H1 (cell line): ENCODE results near the gene IL13. TPM values are rescaled to one million over a fixed set of nuclear protein-coding genes. Genes with fewer than 3 reads are reported as not detected.

Experiments used
- CTCF ChIA-PET: fragments of 300-600 bp; sonication (Branson Sonifier 250); formaldehyde crosslinking; loops from one replicate; lab custom pipeline; 2021; ENCODE audit not compliant: partially characterized antibody; lab: Charles Lee
- POLR2A ChIA-PET: fragments of 300-600 bp; sonication (Branson Sonifier 250); formaldehyde crosslinking; loops from one replicate; lab custom pipeline; 2021; ENCODE audit warnings: inconsistent platforms; ENCODE audit not compliant: partially characterized antibody; lab: Charles Lee
- DNase-seq, 2 experiments: peaks; one replicate each; pipeline versions ENCODE4 v3.0.0 to v3.0.0-alpha.2; 2010 to 2022; ENCODE audit warnings: low spot score in 2 of 2, low read depth in 1 of 2, mixed read lengths in 1 of 2
- FAIRE-seq: peaks from 2 replicates; lab custom pipeline; 2011; peaks lifted over from hg19 to GRCh38; lab: Jason Lieb, UNC
- H2AFZ ChIP-seq: 2 replicates; pipeline ENCODE4 v1.8.1; 2012; ENCODE audit warnings: low read length, inconsistent platforms
- H2AK5ac ChIP-seq: 2 replicates; pipeline ENCODE4 v1.6.1; 2013; ENCODE audit warnings: low read depth, low read length
- H2BK120ac ChIP-seq: replicated peaks from 2 replicates; pipeline ENCODE3; 2013; ENCODE audit warnings: low read depth, low read length, inconsistent platforms
- H2BK12ac ChIP-seq: 2 replicates; pipeline ENCODE4 v1.6.1; 2013; ENCODE audit warnings: low read depth, low read length
- H2BK15ac ChIP-seq: 2 replicates; pipeline ENCODE4 v1.6.1; 2013; ENCODE audit warnings: low read length
- H2BK20ac ChIP-seq: 2 replicates; pipeline ENCODE4 v1.6.1; 2013; ENCODE audit warnings: low read length
- H2BK5ac ChIP-seq: 2 replicates; pipeline ENCODE4 v1.6.1; 2013; ENCODE audit warnings: low read depth, low read length
- H3K14ac ChIP-seq: 2 replicates; pipeline ENCODE4 v1.6.1; 2013; ENCODE audit warnings: inconsistent platforms; ENCODE audit not compliant: insufficient read length
- H3K18ac ChIP-seq: 2 replicates; pipeline ENCODE4 v1.6.1; 2013; ENCODE audit warnings: low read length; ENCODE audit errors: extremely low read depth
- H3K23ac ChIP-seq: 2 replicates; pipeline ENCODE4 v1.6.1; 2013; ENCODE audit warnings: inconsistent platforms; ENCODE audit not compliant: insufficient read length
- H3K23me2 ChIP-seq: 2 replicates; pipeline ENCODE4 v1.6.1; 2013; ENCODE audit warnings: low read depth, low read length
- H3K27ac ChIP-seq: 2 replicates; pipeline ENCODE4 v1.6.1; 2011; ENCODE audit warnings: low read depth, low read length, inconsistent platforms
- H3K27me3 ChIP-seq, 4 experiments: replicated peaks in 1 of 4; 1 replicate in 1 of 4; 2 replicates in 3 of 4; pipeline versions ENCODE4 v1.6.1 to v1.8.1; 2011 to 2013; ENCODE audit warnings: low read length in 3 of 4, mild to moderate bottlenecking in 3 of 4, inconsistent platforms in 2 of 4, mixed read lengths in 2 of 4, moderate library complexity in 1 of 4; ENCODE audit not compliant: control insufficient read depth in 3 of 4, insufficient read depth in 3 of 4; ENCODE audit errors: extremely low read depth in 1 of 4
- H3K36me3 ChIP-seq, 4 experiments: 2 replicates each; pipeline versions ENCODE4 v1.6.1 to v1.8.1; 2011 to 2013; ENCODE audit warnings: mild to moderate bottlenecking in 4 of 4, low read length in 3 of 4, moderate library complexity in 2 of 4, control low read depth in 1 of 4, inconsistent platforms in 1 of 4; ENCODE audit not compliant: insufficient read depth in 4 of 4, control insufficient read depth in 2 of 4
- H3K4ac ChIP-seq: replicated peaks from 2 replicates; pipeline ENCODE3; 2013; ENCODE audit warnings: low read length, low read depth, mixed read lengths, inconsistent platforms; ENCODE audit not compliant: insufficient read length
- H3K4me1 ChIP-seq, 4 experiments: replicated peaks in 1 of 4; 1 replicate in 1 of 4; 2 replicates in 3 of 4; pipeline versions ENCODE4 v1.6.1 to v1.8.1; 2011 to 2013; ENCODE audit warnings: low read length in 3 of 4, inconsistent platforms in 2 of 4, mixed read lengths in 1 of 4; ENCODE audit not compliant: insufficient read depth in 4 of 4, control insufficient read depth in 3 of 4
- H3K4me2 ChIP-seq, 2 experiments: 2 replicates each; pipeline versions ENCODE4 v1.6.1 to v1.8.1; 2011 to 2013; ENCODE audit warnings: low read depth in 2 of 2, low read length in 2 of 2, control low read depth in 1 of 2, inconsistent platforms in 1 of 2, mild to moderate bottlenecking in 1 of 2; ENCODE audit not compliant: insufficient read depth in 1 of 2
- H3K4me3 ChIP-seq, 4 experiments: fragments of 200-600, 300-600 bp in 1 of 4; sonication (generic), shearing (Covaris generic), sonication (Bioruptor Twin) in 1 of 4; 2 replicates each; pipeline versions ENCODE4 v1.5.1 to v1.8.1; 2011 to 2016; ENCODE audit warnings: low read length in 4 of 4, low read depth in 3 of 4, control low read depth in 2 of 4, inconsistent platforms in 2 of 4, mild to moderate bottlenecking in 2 of 4, mixed read lengths in 1 of 4, moderate library complexity in 1 of 4; ENCODE audit not compliant: insufficient read depth in 2 of 4; ENCODE audit errors: extremely low read depth in 1 of 4
- H3K56ac ChIP-seq: replicated peaks from 2 replicates; pipeline ENCODE3; 2013; ENCODE audit warnings: low read depth, mild to moderate bottlenecking, mixed read lengths, low read length, inconsistent platforms; ENCODE audit not compliant: insufficient read length
- H3K79me1 ChIP-seq: 2 replicates; pipeline ENCODE4 v1.6.1; 2013; ENCODE audit warnings: low read depth, low read length, control low read depth
- H3K79me2 ChIP-seq, 2 experiments: 2 replicates each; pipeline versions ENCODE4 v1.6.1 to v1.8.1; 2012 to 2013; ENCODE audit warnings: low read length in 2 of 2, mild to moderate bottlenecking in 2 of 2, inconsistent platforms in 1 of 2; ENCODE audit not compliant: insufficient read depth in 2 of 2, control insufficient read depth in 1 of 2
- H3K9ac ChIP-seq, 4 experiments: replicated peaks in 1 of 4; 1 replicate in 1 of 4; 2 replicates in 3 of 4; pipeline versions ENCODE4 v1.6.1 to v1.8.1; 2011 to 2013; ENCODE audit warnings: low read depth in 3 of 4, low read length in 3 of 4, control low read depth in 2 of 4, mild to moderate bottlenecking in 2 of 4, moderate library complexity in 2 of 4, inconsistent platforms in 1 of 4; ENCODE audit errors: extremely low read depth in 1 of 4
- H3K9me3 ChIP-seq, 2 experiments: 2 replicates each; pipeline versions ENCODE4 v1.6.1 to v1.8.1; 2012 to 2013; ENCODE audit warnings: mild to moderate bottlenecking in 2 of 2, moderate library complexity in 2 of 2, control low read depth in 1 of 2, inconsistent platforms in 1 of 2, low read depth in 1 of 2, low read length in 1 of 2, mixed read lengths in 1 of 2; ENCODE audit not compliant: insufficient read depth in 2 of 2
- H4K20me1 ChIP-seq, 2 experiments: replicated peaks in 1 of 2; 2 replicates each; pipeline versions ENCODE3 to v1.8.1; 2011 to 2013; ENCODE audit warnings: inconsistent platforms in 2 of 2, low read length in 2 of 2, mild to moderate bottlenecking in 1 of 2; ENCODE audit not compliant: insufficient read depth in 2 of 2, control insufficient read depth in 1 of 2
- H4K5ac ChIP-seq: 2 replicates; pipeline ENCODE4 v1.6.1; 2013; ENCODE audit warnings: low read length, low read depth, mixed read lengths, inconsistent platforms; ENCODE audit not compliant: insufficient read length
- H4K8ac ChIP-seq: 2 replicates; pipeline ENCODE4 v1.8.0; 2013; ENCODE audit warnings: mild to moderate bottlenecking, moderate library complexity, low read length, inconsistent platforms; ENCODE audit not compliant: insufficient read depth; ENCODE audit errors: extremely low read depth
- H4K91ac ChIP-seq: replicated peaks from 2 replicates; pipeline ENCODE3; 2013; ENCODE audit warnings: low read length, mixed read lengths, inconsistent platforms; ENCODE audit not compliant: insufficient read length
- SP2 ChIP-seq: IDR thresholded peaks from 2 replicates; pipeline ENCODE4 v1.6.1; 2012; ENCODE audit warnings: mild to moderate bottlenecking, low read length, inconsistent platforms
- WGBS, 2 experiments: shearing (Covaris generic) in 1 of 2; methylation state at CpG; one replicate each; pipeline versions ENCODE4 v1.1.6 to v1.1.7; 2013 to 2015; ENCODE audit warnings: low lambda C conversion rate in 2 of 2, mixed read lengths in 2 of 2, inconsistent platforms in 1 of 2, low coverage in 1 of 2, missing lambda C conversion rate in 1 of 2; ENCODE audit not compliant: insufficient replicate concordance in 2 of 2, insufficient coverage in 1 of 2, insufficient read length in 1 of 2; ENCODE audit errors: extremely low coverage in 1 of 2, missing lambda C conversion rate in 1 of 2; 5-methylcytosine and 5-hydroxymethylcytosine counted together
- polyA plus RNA-seq, 7 experiments: library from polyadenylated mRNA; depleted of rRNA in 3 of 7; stranded (reverse) in 5 of 7; unstranded in 2 of 7; fragments of >200 nt in 5 of 7; fragments of 200-250 nt in 2 of 7; gene quantifications; 1 replicate in 5 of 7; 2 replicates in 1 of 7; 4 replicates in 1 of 7; pipeline versions ENCODE4 v1.2.1 to v1.2.3, GENCODE V29; 2011 to 2013; ENCODE audit warnings: missing spikeins in 2 of 7, mixed read lengths in 2 of 7
- total RNA-seq: library from RNA; stranded (reverse); fragmentation: NEBNext Ultra II Directional; extraction: Animal tissue kit (Norgen Biotek cat#: 25700); gene quantifications from 2 replicates; pipeline ENCODE4 v1.2.1, GENCODE V29; 2021

The IL13 gene
- total and polyA plus RNA-seq, 2 of the 8 experiments (the other 6 are each of a cell fraction or from before 2014, with no cell fraction given): not detected

- no peak overlapping the region for H3K14ac ChIP-seq
- H3K79me2 ChIP-seq: no peaks in the 10 kb centered on the region
- no peak overlapping the region for H3K23ac ChIP-seq
- POLR2A ChIA-PET: no interaction called here
- H4K5ac ChIP-seq: no peak overlapping the region
- H3K18ac ChIP-seq: no peak overlapping the region
- no peaks in the 10 kb centered on the region for H3K4me1 ChIP-seq
- peaks cover 0 to 3% of the 10 kb centered on the region in 2 experiments; a peak in 1 of 4 replicates for H3K9me3 ChIP-seq
- no peak overlapping the region for H2BK15ac ChIP-seq
- no peak overlapping the region for H3K4me3 ChIP-seq
- no peak overlapping the region for H2AK5ac ChIP-seq
- no peak overlapping the region for H2AFZ ChIP-seq
- DNase-seq (no peak), FAIRE-seq (no peak)
- TF ChIP-seq SP2: no peak
- no peaks in the 10 kb centered on the region for H4K20me1 ChIP-seq
- H2BK120ac ChIP-seq: no peak overlapping the region
- H4K91ac ChIP-seq: no peak overlapping the region
- H2BK5ac ChIP-seq: no peak overlapping the region
- no peak overlapping the region for H3K9ac ChIP-seq
- H3K27ac ChIP-seq: no peak overlapping the region
- no peak overlapping the region for H2BK20ac ChIP-seq
- no peaks in the 10 kb centered on the region for H3K23me2 ChIP-seq
- CTCF ChIA-PET: no interaction called here
- no peak overlapping the region for H2BK12ac ChIP-seq
- no peaks in the 10 kb centered on the region for H3K27me3 ChIP-seq
- H3K79me1 ChIP-seq: no peaks in the 10 kb centered on the region
- 93% methylated on average over 2 of the region's 2 CpGs; no CpG with 5 or more reads in 1 of the 2 experiments for WGBS, 2 experiments
- H3K4me2 ChIP-seq: no peak overlapping the region
- H3K36me3 ChIP-seq: peaks cover 2 to 49% (median 21%) of the 10 kb centered on the region in 4 experiments; a peak in 7 of 8 replicates
- no peak overlapping the region for H3K4ac ChIP-seq
- H4K8ac ChIP-seq: no peak overlapping the region
- no peak overlapping the region for H3K56ac ChIP-seq
These were observed 46.0 kb upstream of the IL13 start for GRCh38 chr5:132611965-132612364.
